GM13977 (cell line): ENCODE data around the gene IRF9.

Experiments used
- DNase-seq: peaks from one replicate; pipeline ENCODE4 v3.0.0; 2012; ENCODE audit warnings: low spot score
- CTCF ChIP-seq: IDR thresholded peaks from 2 replicates; pipeline ENCODE4 v1.5.1; 2012; ENCODE audit warnings: mild to moderate bottlenecking, control low read depth; ENCODE audit not compliant: insufficient read depth; ENCODE audit errors: extremely low read depth, missing control alignments
- in situ Hi-C: fragments of 300-500 bp; cut with MboI; formaldehyde crosslinking; loops from one replicate; pipeline ENCODE4 v1.12.0; 2022; ENCODE audit warnings: low sequenced_read_pairs, low pct_unique_long_range_greater_than_20kb, mixed read lengths, inconsistent platforms; ENCODE audit not compliant: unreplicated experiment

Gene IRF9

DNA sequence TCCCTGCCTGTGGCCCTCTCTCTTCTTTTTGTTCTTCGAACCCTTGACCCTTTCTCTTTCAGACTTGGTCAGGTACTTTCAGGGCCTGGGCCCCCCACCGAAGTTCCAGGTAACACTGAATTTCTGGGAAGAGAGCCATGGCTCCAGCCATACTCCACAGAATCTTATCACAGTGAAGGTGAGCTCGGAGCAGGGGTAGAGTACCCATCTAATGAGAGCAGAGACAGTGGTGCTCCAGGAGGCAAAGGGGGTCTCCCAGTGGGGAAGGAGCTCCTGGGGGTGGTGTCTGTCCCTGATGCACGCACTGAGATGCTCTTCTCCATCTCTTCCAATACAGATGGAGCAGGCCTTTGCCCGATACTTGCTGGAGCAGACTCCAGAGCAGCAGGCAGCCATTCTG is 4.7 kb downstream of the IRF9 start:
- DNase-seq, result no peak
- in situ Hi-C loops, result no loop called here
- no peak for TF ChIP-seq CTCF

GRCh38 chr14:24167469-24168114 is 6.5 kb downstream of the IRF9 start:
- TF ChIP-seq CTCF, result no peak
- in situ Hi-C loops, result no loop called here
- DNase-seq, result no peak

DNA sequence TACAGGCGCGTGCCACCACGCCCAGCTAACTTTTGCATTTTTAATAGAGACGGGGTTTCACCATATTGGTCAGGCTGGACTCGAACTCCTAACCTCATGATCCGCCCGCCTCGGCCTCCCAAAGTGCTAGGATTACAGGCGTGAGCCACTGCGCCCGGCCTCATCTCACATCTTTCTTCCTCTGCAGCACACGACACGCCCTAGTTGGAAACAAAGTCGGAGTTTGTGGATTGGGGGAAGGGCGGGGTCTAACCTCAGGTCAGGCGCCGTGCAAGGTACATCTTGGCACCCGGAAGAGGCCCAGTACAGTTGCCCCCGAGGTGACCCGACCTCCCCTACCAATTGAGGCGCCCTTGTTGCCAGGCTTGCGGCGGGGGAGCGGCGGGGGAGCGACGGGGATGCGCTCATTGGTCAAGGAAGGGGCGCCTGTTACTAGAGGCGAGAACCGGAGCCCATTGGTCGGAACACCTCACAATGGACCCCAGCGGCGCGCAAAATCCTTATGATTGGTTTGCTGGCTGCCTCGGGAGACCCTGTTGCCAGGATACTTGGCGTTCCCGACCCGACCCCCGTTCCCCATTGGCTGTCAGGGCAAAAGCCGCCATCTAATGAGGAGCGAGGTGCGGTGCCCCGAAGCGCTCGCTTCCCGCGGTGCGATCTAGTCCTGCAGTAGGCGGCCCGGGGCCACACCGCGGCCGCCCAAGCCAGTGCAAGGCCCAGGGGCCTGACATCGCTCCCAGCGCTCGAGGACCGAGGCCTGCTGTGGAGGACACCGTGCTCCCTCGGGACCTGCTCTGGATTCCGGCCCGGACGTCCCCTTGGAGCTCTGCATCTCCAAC is 10.6 kb downstream of the IRF9 start, which contains the start of gene REC8:
TSS of gene REC8 (plus strand) at position 659 of the 839 bp plus-strand sequence. CDS start 473 bp downstream, outside the sequence.
- TF ChIP-seq CTCF, result no peak
- peak; percentile 98 for DNase-seq
- in situ Hi-C loops, result no loop called here

DNA sequence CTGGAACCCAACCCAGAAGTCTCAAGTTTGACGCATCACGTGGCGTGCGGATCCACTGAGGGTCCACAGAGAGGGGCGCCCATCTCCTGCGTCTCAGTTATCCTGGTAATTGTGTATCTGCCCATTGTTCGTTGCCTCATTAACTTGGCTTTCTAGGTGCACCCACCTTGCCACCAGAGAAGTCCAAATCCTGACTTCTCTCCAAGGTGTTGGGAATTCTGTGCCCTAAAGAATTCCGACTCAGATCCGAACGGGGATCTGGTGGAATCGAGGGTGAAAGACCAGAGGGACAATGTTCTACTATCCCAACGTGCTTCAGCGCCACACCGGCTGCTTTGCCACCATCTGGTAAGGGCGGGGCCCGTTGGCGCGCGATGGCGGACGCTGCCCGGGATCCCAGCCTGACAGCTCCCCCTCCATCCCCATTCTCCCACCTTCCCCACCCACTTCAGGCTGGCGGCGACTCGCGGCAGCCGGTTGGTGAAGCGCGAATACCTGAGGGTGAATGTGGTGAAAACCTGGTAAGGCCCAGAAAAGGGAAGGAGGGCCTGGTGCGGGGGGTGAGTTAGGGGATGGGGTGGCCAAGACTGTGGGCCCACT is 11.3 kb downstream of the IRF9 start:
- no peak for TF ChIP-seq CTCF
- no peak for DNase-seq
- in situ Hi-C loops, result no loop called here

DNA sequence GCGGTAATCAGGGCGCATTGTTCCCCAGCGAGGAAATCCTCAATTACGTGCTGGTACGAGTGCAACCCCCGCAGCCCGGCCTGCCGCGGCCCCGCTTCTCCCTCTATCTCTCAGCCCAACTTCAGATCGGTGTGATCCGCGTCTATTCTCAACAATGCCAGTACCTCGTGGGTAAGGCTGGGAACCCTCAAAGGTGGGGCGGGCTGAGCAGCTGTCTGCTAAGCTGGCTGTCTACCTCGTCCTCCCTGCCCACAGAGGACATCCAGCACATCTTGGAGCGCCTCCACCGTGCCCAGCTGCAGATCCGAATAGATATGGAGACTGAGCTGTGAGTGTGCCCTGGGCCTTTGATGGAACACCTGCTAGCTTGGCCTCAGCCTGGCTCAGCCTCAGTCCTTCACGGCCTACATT is 11.8 kb downstream of the IRF9 start:
- DNase-seq, result no peak
- in situ Hi-C loops, result no loop called here
- TF ChIP-seq CTCF, result no peak

DNA sequence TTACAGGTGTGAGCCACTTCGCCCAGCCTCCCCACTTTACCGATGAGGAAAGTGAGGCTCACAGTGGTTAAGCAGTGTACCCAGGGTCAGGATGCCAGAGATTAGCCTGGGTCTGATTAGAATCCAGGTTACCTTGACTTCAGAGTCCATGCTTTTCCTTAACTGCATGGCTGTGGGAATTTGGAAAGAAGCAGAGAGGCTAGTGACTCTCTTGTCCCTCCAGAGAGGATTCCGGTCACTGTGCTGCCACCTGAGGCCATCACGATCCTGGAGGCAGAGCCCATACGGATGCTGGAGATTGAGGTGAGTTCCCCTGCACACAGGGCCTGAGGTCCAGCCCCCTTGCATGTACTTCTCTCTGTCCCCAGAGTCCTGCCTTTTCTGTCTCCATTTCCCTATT is 15.5 kb downstream of the IRF9 start:
- in situ Hi-C loops, result no loop called here
- no peak for TF ChIP-seq CTCF
- DNase-seq, result no peak
